Stomach (tissue), 4 donors: ENCODE data around the gene FCHO1.

Experiments used
- CTCF ChIP-seq, 7 experiments: fragments of 450-650 bp in 4 of 7; fragments of 200-600 bp in 3 of 7; sonication (generic) in 3 of 7; IDR thresholded peaks; one replicate each; pipeline ENCODE4 v1.5.1; 2016 to 2019; ENCODE audit warnings: antibody characterized with exemption in 7 of 7, control low read depth in 2 of 7, mild to moderate bottlenecking in 1 of 7
- POLR2A ChIP-seq, 4 donors: fragments of 450-650 bp; IDR thresholded peaks; one replicate each; pipeline ENCODE4 v1.6.1; 2016; ENCODE audit warnings: antibody characterized with exemption in 4 of 4, control low read depth in 2 of 4, mild to moderate bottlenecking in 1 of 4, moderate library complexity in 1 of 4
- POLR2AphosphoS5 ChIP-seq, 3 donors: sonication (generic); formaldehyde crosslinking; IDR thresholded peaks; one replicate each; pipeline ENCODE4 v1.6.1; 2016; ENCODE audit warnings: antibody characterized with exemption in 3 of 3

- TF ChIP-seq CTCF (IDR thresholded peaks at IDR 0.05) (no peak), POLR2A (IDR thresholded peaks at IDR 0.05) (no peak), POLR2AphosphoS5 (IDR thresholded peaks at IDR 0.05) (no peak)
Measured at GRCh38 chr19:17821190-17821589, 69.9 kb downstream of the FCHO1 start, which contains the start of gene INSL3.
